DOHH2 (cell line): ENCODE results near the gene GMPS.

Source experiments
- H3F3A ChIP-seq: fragments of 200-600 bp; sonication (generic), shearing (Covaris generic); 2 replicates; pipeline ENCODE4 v1.6.0; 2016; ENCODE audit warnings: antibody characterized with exemption, mild to moderate bottlenecking; ENCODE audit not compliant: control insufficient read depth, insufficient read depth
- H3K27ac ChIP-seq: fragments of 200-600 bp; sonication (generic); 2 replicates; pipeline ENCODE4 v1.5.1; 2014; ENCODE audit warnings: low read depth, mild to moderate bottlenecking, low read length, moderate library complexity
- H3K27me3 ChIP-seq: fragments of 200-600 bp; sonication (generic); 2 replicates; pipeline ENCODE4 v1.6.1; 2014; ENCODE audit warnings: mild to moderate bottlenecking, low read length, mixed read lengths; ENCODE audit not compliant: control insufficient read depth
- H3K36me3 ChIP-seq: fragments of 200-600 bp; sonication (generic); 2 replicates; pipeline ENCODE4 v1.6.1; 2014; ENCODE audit warnings: mild to moderate bottlenecking, low read length, moderate library complexity, mixed read lengths; ENCODE audit not compliant: control insufficient read depth
- H3K4me1 ChIP-seq: fragments of 200-600 bp; sonication (generic); 2 replicates; pipeline ENCODE4 v1.6.1; 2014; ENCODE audit warnings: mild to moderate bottlenecking, low read length, mixed read lengths; ENCODE audit not compliant: control insufficient read depth
- H3K4me2 ChIP-seq: fragments of 200-600 bp; sonication (generic); 2 replicates; pipeline ENCODE4 v1.6.0; 2014; ENCODE audit warnings: mild to moderate bottlenecking, low read length, moderate library complexity
- H3K4me3 ChIP-seq: fragments of 200-600 bp; sonication (generic); 2 replicates; pipeline ENCODE4 v1.5.1; 2014; ENCODE audit warnings: mild to moderate bottlenecking, low read length, mixed read lengths
- H3K79me2 ChIP-seq: fragments of 200-600 bp; sonication (generic); 2 replicates; pipeline ENCODE4 v1.6.1; 2014; ENCODE audit warnings: mild to moderate bottlenecking, low read length, mixed read lengths; ENCODE audit not compliant: control insufficient read depth
- H3K9me2 ChIP-seq: fragments of 200-600 bp; sonication (generic); replicated peaks from 2 replicates; pipeline ENCODE4 v1.6.1; 2014; ENCODE audit warnings: mild to moderate bottlenecking, low read length, mixed read lengths; ENCODE audit not compliant: control insufficient read depth
- H3K9me3 ChIP-seq: fragments of 200-600 bp; sonication (generic); 2 replicates; pipeline ENCODE4 v1.6.1; 2014; ENCODE audit warnings: antibody characterized with exemption, low read length, mixed read lengths; ENCODE audit not compliant: control insufficient read depth, insufficient read depth
- H4K20me1 ChIP-seq: fragments of 200-600 bp; sonication (generic); 2 replicates; pipeline ENCODE4 v1.6.0; 2014; ENCODE audit warnings: low read depth, mild to moderate bottlenecking, antibody characterized with exemption, low read length, moderate library complexity; ENCODE audit not compliant: control insufficient read depth, insufficient read depth
- EZH2phosphoT487 ChIP-seq: fragments of 200-600 bp; sonication (generic); IDR thresholded peaks from 2 replicates; pipeline ENCODE4 v1.6.1; 2017; ENCODE audit warnings: borderline replicate concordance, mild to moderate bottlenecking, antibody characterized with exemption, low read length, moderate library complexity, mixed read lengths
- TF ChIP-seq, protein P1 (sequence below): fragments of 200-600 bp; sonication (generic); IDR thresholded peaks from one replicate; pipeline ENCODE4 v1.5.1; 2014; ENCODE audit warnings: antibody characterized with exemption, mild to moderate bottlenecking, low read depth, low read length; ENCODE audit not compliant: poor library complexity, severe bottlenecking

The GMPS gene

DNA sequence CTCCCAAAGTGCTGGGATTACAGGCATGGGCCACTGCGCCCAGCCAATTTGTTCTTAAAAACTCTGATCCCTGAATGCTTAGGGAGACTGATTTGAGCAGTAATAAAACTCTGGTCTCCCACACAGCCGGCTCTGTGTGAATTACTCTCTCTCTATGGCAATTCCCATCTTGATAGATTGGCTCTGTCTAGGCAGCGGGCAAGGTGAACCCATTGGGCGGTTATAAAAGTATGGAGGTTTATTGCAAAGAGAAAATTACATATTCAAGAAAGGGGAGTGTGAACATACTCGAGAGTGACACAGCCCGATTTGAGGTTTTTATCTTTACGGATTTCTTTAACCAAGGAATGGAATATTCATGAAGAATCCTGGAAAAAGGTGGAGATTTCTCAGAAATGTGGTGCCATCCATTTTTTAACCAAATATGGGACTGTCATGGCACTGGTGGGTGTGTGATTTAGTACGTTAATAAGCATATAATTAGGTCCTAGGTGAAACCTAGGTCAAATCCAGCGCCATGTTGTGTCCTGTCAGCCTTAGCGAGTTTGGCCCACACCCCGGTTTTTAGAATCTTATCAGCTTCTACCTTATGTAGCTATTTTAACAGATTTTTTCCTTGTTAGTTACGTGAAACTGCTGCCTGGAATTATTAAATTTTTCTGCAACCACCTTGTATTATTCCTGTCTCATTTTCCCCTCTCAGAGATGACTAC is 7.2 kb upstream of the GMPS start:
- Histone ChIP-seq H3F3A (no peaks in the 10 kb centered on the region), H3K9me3 (no peaks in the 10 kb centered on the region), H3K79me2 (no peaks in the 10 kb centered on the region), H3K27ac (no peak overlapping the region), H3K27me3 (no peaks in the 10 kb centered on the region), H3K9me2 (no peaks in the 10 kb centered on the region), H3K4me2 (no peak overlapping the region), H3K36me3 (no peaks in the 10 kb centered on the region), H4K20me1 (no peaks in the 10 kb centered on the region), H3K4me3 (no peak overlapping the region), H3K4me1 (no peaks in the 10 kb centered on the region)
- TF ChIP-seq EZH2phosphoT487: no peak
- TF ChIP-seq, protein P1, sequence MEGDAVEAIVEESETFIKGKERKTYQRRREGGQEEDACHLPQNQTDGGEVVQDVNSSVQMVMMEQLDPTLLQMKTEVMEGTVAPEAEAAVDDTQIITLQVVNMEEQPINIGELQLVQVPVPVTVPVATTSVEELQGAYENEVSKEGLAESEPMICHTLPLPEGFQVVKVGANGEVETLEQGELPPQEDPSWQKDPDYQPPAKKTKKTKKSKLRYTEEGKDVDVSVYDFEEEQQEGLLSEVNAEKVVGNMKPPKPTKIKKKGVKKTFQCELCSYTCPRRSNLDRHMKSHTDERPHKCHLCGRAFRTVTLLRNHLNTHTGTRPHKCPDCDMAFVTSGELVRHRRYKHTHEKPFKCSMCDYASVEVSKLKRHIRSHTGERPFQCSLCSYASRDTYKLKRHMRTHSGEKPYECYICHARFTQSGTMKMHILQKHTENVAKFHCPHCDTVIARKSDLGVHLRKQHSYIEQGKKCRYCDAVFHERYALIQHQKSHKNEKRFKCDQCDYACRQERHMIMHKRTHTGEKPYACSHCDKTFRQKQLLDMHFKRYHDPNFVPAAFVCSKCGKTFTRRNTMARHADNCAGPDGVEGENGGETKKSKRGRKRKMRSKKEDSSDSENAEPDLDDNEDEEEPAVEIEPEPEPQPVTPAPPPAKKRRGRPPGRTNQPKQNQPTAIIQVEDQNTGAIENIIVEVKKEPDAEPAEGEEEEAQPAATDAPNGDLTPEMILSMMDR: no peak

DNA sequence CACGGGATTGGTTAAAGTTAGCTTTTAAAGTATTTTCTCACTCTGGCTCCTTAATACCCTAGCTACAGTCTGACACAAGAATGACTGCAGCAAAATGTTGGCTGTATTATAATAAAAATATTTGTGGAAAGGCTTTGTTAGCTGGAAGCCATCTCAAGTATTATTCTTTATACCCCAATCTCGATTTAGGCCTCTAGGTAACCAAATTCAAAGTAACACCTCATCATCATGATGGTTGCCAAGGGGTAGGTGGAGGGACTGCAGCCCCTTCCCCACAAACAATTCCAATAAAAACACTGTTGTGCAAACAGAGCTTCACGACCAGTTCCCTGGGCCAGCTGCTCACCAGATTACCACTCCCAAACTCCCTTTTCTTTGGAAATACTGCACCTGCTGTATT is 759 bp upstream of the GMPS start:
- Histone ChIP-seq H3F3A (no peaks in the 10 kb centered on the region), H3K4me2 (peak overlapping the region; percentile 95), H3K79me2 (peaks cover 43% of the 10 kb centered on the region), H3K4me1 (peaks cover 23% of the 10 kb centered on the region), H3K27me3 (no peaks in the 10 kb centered on the region), H3K27ac (no peak overlapping the region), H3K4me3 (peak overlapping the region; percentile 80), H3K36me3 (peaks cover 23% of the 10 kb centered on the region), H3K9me2 (no peaks in the 10 kb centered on the region), H4K20me1 (peaks cover 17% of the 10 kb centered on the region), H3K9me3 (no peaks in the 10 kb centered on the region)
- TF ChIP-seq EZH2phosphoT487: no peak
- TF ChIP-seq, protein P1: no peak

DNA sequence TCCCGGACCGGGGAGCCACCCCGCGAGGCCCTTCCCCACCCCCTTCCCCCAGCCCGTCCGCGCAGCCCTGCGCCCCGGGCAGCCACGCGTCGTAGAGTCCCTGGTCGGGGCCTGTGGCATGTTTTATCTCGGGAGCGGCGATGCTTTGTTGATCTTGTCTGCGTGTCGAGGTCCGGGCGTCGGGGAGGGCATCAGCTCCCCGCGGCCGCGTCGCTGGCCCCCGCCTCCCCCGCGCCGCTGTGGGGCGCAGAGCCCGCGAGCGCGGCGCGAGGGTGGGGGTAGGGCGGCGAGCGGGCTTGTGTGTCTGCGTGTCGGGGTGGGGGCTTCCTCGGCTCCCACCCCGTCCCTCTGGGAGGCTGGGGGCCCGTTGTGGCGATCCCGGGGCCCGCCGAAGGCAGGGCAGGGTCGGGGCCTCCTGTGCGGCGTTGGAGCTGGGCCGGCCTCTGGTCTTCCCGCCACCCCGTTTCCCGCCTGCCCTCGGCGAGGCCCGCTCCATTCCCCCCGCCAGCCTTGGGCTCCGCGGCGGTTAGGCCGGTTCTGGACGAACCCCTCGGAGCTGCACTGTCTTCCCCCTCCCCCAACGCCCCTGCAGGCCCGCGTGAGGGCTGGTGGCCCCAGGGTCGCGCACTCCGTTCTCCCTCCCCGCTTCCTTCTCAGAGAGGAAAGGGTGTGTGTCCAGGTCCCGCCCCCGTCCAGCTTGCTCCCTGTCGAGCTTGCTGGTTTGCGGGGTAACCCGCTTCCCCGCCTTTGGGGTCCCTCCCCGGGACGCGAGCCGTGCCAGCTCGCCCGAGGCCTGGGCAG is 695 bp downstream of the GMPS start:
- no peak for TF ChIP-seq EZH2phosphoT487
- TF ChIP-seq, protein P1: peak; percentile 5
- Histone ChIP-seq H3K79me2 (peaks cover 57% of the 10 kb centered on the region), H4K20me1 (peaks cover 26% of the 10 kb centered on the region), H3F3A (no peaks in the 10 kb centered on the region), H3K36me3 (peaks cover 26% of the 10 kb centered on the region), H3K4me3 (peak overlapping the region; percentile 77), H3K4me1 (peaks cover 27% of the 10 kb centered on the region), H3K4me2 (peak overlapping the region; percentile 81), H3K9me3 (no peaks in the 10 kb centered on the region), H3K9me2 (no peaks in the 10 kb centered on the region), H3K27ac (peak overlapping the region; percentile 66), H3K27me3 (no peaks in the 10 kb centered on the region)
